Measurements from ENCODE around the gene ADGRB3. TPM values are rescaled to one million over a fixed set of nuclear protein-coding genes. Genes with fewer than 3 reads are reported as not detected.

Gene ADGRB3
- total and polyA plus RNA-seq, 10 of the 15 experiments (the other 5 are each of a cell fraction or from before 2014, with no cell fraction given) = 0.03 to 0.06 TPM; not detected in 8

GRCh38 chr6:69216127-69216526 lies 581.0 kb downstream of the ADGRB3 start:
- Histone ChIP-seq H3K9ac (ENCODE audit: control insufficient read depth, insufficient read depth, low read length) (no peak overlapping the region), H4K20me1 (ENCODE audit: control insufficient read depth, insufficient read depth) (no peaks in the 10 kb centered on the region), H3K4me2 (ENCODE audit: control insufficient read depth, insufficient read depth) (no peak overlapping the region), H3K9me3 (replicated peaks; ENCODE audit: control insufficient read depth, insufficient read depth, low read length) (no peaks in the 10 kb centered on the region), H3K4me1 (ENCODE audit: control insufficient read depth, insufficient read depth, low read length) (no peaks in the 10 kb centered on the region), H3K79me2 (ENCODE audit: control insufficient read depth, insufficient read depth, low read length) (no peaks in the 10 kb centered on the region), H3K27me3 (replicated peaks in 1 of 2; ENCODE audit: control insufficient read depth in 2 of 2, insufficient read depth in 2 of 2, low read length in 1 of 2) (no peaks in the 10 kb centered on the region), H3K4me3 (no peak overlapping the region), H3K27ac (ENCODE audit: control insufficient read depth, insufficient read depth) (no peak overlapping the region), H2AFZ (ENCODE audit: control insufficient read depth, low read depth, low read length) (no peak overlapping the region), H3K36me3 (ENCODE audit: control insufficient read depth in 2 of 2, insufficient read depth in 2 of 2, low read length in 1 of 2) (no peaks in the 10 kb centered on the region)
- ChIA-PET POLR2A (no interaction called here), SMC1A (ENCODE audit: uncharacterized antibody, unreplicated experiment) (no interaction called here), CTCF (no interaction called here), RAD21 (ENCODE audit: unreplicated experiment) (no interaction called here)
- FAIRE-seq (no peak), DNase-seq (ENCODE audit: low read depth, low spot score) (no peak), ATAC-seq (no peak)
- no TSS peak for BruUV-seq (replicated peaks)
- 0% methylated on average over 1 of the region's 1 CpG for whole genome bisulfite sequencing (ENCODE audit: insufficient coverage, insufficient replicate concordance, low lambda C conversion rate, missing lambda C conversion rate)
- in situ Hi-C loops (cut with MboI) = no loop called here
- intact Hi-C loops (cut with micrococcal nuclease; ENCODE audit: unreplicated experiment) = no loop called here
- TF ChIP-seq MEF2B (IDR thresholded peaks at IDR 0.05; ENCODE audit: partially characterized antibody, poor library complexity, severe bottlenecking) = no peak
- no peak for TF ChIP-seq ATF3 (IDR thresholded peaks at IDR 0.05; ENCODE audit: borderline replicate concordance, extremely low read depth, low read depth, low read length)
- TF ChIP-seq NR2C2 (IDR thresholded peaks at IDR 0.05; ENCODE audit: borderline replicate concordance, control insufficient read depth, insufficient read length, low read depth) = no peak
- no peak for TF ChIP-seq ZBTB33 (IDR thresholded peaks at IDR 0.05)
- no peak for TF ChIP-seq ZNF274 (IDR thresholded peaks at IDR 0.05; ENCODE audit: insufficient read depth, insufficient read length)
- TF ChIP-seq BCL3 (IDR thresholded peaks at IDR 0.05; ENCODE audit: borderline replicate concordance, insufficient read depth, low read depth, low read length, poor library complexity, severe bottlenecking) = no peak
- no peak for TF ChIP-seq CUX1 (IDR thresholded peaks at IDR 0.05; ENCODE audit: insufficient replicate concordance, low read depth, low read length)
- TF ChIP-seq STAT3 (IDR thresholded peaks at IDR 0.05; ENCODE audit: low read depth, low read length) = no peak
- no peak for TF ChIP-seq CTCF (IDR thresholded peaks at IDR 0.05 in 2 of 3, conservative IDR thresholded peaks at IDR 0.05 in 1 of 3; ENCODE audit: control insufficient read depth in 2 of 3, extremely low read depth in 1 of 3, insufficient read depth in 1 of 3, low read depth in 3 of 3, low read length in 3 of 3)
- TF ChIP-seq NR2C1 (IDR thresholded peaks at IDR 0.05) = no peak
- no peak for TF ChIP-seq MXI1 (IDR thresholded peaks at IDR 0.05; ENCODE audit: low read depth, low read length)
- TF ChIP-seq CREM (IDR thresholded peaks at IDR 0.05; ENCODE audit: low read depth) = no peak
